Fibroblast of skin of back (primary cell): ENCODE results near the gene CYP4F11. TPM values are rescaled to one million over a fixed set of nuclear protein-coding genes. Genes with fewer than 3 reads are reported as not detected.
"Not testable (repeated sequence)": the region's sequence is repeated elsewhere in the genome, so short reads cannot be mapped to it uniquely, and the experiment has no call there.

Experiments used
- DNase-seq: peaks from one replicate; pipeline ENCODE4 v3.0.0-alpha.2; 2013
- polyA plus RNA-seq, 2 experiments: library from polyadenylated mRNA; unstranded; fragments of 120-200 nt; gene quantifications; one replicate each; pipeline ENCODE4 v1.2.1, GENCODE V29; 2013; ENCODE audit not compliant: insufficient read length in 2 of 2

The CYP4F11 gene, protein sequence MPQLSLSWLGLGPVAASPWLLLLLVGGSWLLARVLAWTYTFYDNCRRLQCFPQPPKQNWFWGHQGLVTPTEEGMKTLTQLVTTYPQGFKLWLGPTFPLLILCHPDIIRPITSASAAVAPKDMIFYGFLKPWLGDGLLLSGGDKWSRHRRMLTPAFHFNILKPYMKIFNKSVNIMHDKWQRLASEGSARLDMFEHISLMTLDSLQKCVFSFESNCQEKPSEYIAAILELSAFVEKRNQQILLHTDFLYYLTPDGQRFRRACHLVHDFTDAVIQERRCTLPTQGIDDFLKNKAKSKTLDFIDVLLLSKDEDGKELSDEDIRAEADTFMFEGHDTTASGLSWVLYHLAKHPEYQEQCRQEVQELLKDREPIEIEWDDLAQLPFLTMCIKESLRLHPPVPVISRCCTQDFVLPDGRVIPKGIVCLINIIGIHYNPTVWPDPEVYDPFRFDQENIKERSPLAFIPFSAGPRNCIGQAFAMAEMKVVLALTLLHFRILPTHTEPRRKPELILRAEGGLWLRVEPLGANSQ
- polyA plus RNA-seq (2013, experiment 1 of 2; ENCODE audit: insufficient read length): not detected
- not detected for polyA plus RNA-seq (2013, experiment 2 of 2; ENCODE audit: insufficient read length)

DNA sequence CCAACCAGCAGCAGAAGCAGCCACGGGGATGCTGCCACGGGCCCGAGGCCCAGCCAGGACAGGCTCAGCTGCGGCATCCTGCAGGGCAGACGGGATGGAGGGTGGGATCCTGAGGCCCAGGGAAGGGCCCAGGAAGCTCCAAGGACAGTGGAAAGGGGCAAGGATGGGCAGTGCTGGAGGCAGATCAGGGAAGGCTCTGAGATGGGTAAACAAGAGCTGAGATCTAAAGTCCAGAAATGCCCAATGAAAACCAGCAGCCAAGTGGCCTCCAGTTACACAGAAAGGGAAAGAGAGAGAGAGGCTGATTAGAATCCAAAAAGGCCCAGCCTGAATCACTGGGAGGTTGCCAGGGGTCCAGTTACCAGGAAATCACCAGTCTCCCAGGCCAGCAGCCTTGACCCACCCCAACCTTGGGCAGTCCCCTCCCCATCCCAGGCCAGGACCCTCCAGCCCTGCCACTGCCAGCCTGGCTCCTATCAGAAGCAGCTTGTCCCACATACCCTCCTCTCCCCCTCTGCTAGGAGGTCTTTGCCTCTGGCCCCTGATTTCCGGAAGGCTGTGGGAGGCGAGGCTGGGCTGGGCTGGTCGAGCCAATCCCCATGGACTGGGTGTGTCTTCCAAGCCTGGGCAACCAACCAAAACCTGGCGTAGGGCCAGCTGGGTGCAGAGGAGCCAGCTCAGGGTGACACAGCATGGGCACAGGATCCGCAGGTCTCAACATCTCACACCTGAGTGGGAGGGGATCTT lies at the start of gene CYP4F11:
Gene CYP4F11, minus strand, starts transcription at position 198 of the 747 bp plus-strand sequence. Its CDS starts 121 bp downstream, at position 77.
- DNase-seq: no peak

DNA sequence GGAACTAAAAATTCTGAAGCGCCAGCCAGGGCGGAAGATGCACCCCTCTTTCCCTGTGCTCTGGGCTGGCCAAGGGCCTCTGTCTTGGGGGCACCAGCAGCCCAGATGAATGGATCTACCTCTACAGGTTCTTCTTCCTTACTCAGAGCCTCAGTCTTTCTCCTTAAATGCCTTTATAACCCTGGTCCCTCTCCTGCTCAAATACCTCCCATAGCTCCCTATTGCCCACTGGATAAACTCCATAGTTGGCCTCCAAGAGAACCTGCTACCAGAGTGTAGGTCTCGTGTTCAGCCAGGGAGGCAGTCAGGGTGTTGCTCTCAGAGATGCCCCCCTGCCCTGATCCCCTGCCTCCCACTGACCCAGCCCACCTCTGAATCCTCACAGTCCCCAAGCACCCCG lies 45.0 kb upstream of the CYP4F11 start:
- no peak for DNase-seq

DNA sequence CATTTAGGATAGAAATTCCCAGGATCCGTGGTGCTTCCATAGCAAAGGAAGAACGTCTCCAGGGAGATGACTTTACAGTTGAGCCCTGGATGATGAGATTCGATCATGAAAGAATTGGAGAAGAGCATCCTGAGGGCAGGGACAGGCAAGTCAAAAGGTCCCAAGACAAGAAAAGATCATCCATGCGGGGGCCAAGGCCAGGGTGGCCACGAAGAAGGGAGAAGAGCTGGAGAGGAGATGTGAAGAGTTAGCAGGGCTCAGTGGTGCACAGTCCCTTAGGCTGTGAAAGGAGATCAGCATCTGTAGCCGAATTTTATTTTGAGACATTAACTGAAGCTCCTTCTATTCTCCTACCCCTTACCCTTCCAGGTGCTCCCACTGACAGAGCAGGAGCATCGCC lies 43.4 kb upstream of the CYP4F11 start:
- no peak for DNase-seq

DNA sequence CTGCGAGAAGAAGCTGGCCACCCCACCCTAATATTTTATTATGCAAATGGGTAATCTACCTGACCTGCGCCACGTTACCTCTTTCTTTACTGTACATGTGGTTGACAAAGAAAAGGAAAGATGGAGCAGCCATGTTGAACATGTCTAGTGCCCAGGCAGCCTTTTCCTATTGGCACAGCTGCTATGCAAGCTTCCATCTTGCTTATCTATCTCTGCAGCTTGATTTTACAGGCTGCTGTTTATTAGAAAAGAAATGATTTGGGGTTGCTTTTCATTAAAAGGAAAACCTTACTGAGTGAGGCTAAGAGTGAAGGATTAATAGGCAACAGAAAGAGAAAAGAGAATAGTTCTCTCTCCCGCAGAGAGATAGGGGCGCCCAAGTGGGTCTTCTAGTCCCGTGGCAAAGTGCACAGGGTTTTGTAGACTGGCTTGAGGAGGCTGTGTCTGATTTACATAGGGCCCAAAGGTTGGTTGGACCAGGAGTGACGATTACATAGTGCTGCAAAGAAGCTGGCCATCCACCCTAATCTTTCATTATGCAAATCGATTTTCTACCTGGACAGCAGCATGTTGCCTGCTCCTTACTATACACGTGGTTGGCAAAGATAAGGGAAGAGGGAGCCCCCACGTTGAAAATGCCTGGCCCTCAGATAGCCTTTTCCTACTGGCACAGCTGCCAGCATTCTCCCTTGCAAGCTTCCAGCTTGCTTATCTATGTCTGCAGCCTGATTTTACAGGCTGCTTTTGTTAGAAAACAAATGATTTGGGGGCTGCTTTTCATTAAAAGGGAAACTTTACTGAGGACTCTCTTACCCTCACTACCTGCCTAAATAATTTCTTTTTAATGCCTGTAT lies 42.7 kb upstream of the CYP4F11 start:
- no peak for DNase-seq

DNA sequence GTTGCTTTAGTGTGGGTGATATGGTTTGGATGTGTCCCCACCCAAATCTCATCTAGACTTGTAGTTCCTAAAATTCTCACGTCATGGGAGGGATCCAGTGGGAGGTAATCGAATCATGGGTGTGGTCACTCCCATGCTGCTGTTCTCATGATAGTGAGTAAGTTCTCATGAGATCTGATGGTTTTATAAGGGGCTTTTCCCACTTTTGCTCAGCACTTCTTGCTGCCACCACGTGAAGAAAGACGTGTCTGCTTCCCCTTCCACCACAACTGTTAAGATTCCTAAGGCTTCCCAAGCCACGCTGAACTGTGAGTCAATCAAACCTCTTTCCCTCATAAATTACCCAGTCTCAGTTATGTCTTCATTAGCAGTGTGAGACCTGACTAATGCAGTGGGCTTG lies 40.5 kb upstream of the CYP4F11 start:
- no peak for DNase-seq

DNA sequence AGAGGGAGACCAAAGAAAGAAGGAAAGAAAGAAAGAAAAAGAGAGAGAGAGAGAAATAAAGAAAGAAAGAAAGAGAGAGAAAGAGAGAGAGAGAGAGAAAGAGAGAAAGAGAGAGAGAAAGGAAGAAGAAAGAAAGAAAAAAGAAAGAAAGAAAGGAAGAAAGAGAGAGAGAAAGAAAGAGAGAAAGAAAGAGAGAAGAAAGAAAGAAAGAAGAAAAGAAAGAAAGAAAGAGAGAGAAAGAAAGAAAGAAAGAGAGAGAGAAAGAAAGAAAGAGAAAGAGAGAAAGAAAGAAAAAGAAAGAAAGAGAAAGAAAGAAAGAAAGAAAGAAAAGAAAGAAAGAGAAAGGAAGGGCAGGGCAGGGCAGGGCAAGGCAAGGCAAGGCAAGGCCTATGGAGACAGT lies 37.7 kb upstream of the CYP4F11 start:
- not testable (repeated sequence) for DNase-seq

- no peak for DNase-seq
Observed at GRCh38 chr19:15971224-15971780, 37.0 kb upstream of the CYP4F11 start.

GRCh38 chr19:15964231-15964630 lies 29.9 kb upstream of the CYP4F11 start:
- no peak for DNase-seq

- no peak for DNase-seq
Observed at GRCh38 chr19:15962319-15962718, 28.0 kb upstream of the CYP4F11 start.

GRCh38 chr19:15954820-15955219 lies 20.5 kb upstream of the CYP4F11 start:
- no peak for DNase-seq

DNA sequence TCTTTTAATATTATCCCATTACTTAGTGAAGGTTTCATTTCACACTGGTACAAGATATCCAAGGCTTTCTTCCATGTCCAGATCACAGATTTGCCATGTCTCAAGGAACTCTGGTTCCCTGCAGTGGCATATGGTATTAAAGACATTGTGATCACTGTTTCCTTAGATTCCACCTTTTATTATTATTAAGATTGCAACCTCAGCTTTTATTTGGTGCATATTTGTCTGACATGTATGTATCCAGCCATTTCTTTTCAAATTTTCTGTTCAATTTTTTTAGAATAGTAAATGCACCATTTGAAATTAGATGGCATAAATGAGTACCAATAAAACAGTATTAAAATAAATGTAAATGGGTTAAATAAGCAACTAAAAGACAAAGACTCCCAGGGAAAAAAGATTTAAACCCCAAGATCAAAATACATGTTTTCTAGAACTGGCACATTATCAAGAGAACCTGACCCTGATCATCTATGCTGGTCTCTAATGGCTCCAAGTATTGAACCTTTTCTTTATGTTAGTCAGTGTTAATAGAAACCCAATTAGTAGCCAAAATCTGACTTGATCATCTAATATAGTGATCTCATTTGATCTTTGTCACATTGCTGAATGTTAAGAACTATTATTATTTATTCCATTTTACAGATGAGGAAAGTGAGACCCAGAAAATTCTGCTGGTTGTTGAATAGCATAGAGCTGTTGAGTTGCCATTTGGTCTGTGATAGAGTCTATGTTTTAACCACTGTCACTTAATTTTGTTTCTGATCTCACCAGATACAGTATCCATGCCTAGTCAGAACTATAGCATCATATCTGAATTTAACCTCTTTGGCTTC lies 14.1 kb upstream of the CYP4F11 start, which contains the start of gene OR10H4:
Gene OR10H4, plus strand, starts transcription at position 786 of the 836 bp plus-strand sequence. Its CDS starts 0 bp downstream, at position 786.
- DNase-seq: no peak

DNA sequence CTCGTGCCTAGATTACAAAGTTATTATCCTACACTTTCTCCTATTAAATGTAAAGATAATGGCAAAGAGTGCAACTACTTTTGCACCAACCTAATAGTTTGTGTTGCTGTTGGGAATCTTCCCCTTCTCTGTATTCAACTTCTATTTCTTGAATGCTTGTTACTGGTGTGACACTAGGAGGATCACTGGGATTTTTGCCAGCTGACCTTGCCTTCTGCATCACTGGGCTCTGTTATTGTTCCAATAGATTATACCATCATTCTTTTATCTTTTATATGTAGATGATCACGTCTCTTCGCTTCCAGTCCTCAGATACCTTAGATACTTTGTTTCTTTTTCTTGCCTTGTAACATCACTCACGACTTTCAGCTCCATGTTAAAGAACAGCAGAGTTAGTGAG lies 11.0 kb upstream of the CYP4F11 start:
- no peak for DNase-seq

DNA sequence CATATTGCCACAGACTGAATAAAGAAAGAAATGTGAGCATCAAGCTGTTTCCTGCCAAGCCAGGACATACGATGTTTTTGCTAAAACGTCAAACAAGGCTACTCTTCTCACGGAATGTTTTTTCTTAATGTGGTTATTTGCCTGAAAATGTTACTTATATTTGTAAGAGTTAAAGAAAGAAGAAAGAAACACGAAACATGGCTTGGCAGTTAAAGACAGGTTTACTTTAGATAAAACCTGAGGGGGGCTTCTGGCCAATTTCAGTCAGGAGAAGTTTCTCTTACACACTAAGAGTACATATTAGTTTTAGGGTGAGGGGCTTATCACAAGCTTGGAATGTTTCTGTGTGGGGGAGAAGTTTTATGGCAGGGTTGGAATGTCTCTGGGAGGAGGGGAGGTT lies 10.1 kb upstream of the CYP4F11 start:
- no peak for DNase-seq

- DNase-seq: no peak
Observed at GRCh38 chr19:15937771-15938170, 3.4 kb upstream of the CYP4F11 start.

- no peak for DNase-seq
Observed at GRCh38 chr19:15936950-15937349, 2.6 kb upstream of the CYP4F11 start.

DNA sequence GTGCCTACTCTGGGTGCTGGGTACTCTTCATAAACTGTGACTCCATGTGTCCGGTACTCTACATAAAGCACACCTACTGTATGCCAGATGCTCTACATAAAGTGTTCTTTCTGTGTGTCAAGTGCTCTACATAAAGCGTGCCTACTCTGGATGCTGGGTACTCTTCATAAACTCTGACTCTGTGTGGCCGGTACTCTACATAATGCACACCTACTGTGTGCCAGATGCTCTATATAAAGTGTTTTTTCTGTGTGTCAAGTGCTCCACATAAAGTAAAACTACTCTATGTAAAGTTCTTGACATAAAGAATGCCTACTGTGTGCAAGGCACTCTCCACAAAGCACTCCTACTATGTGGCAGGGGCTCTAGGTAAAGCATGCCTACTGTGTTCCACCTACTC lies 1.8 kb upstream of the CYP4F11 start:
- DNase-seq: no peak

GRCh38 chr19:15935167-15935702 lies 906 bp upstream of the CYP4F11 start:
- no peak for DNase-seq

- not testable (repeated sequence) for DNase-seq
Observed at GRCh38 chr19:15933761-15934331, 483 bp downstream of the CYP4F11 start.

- DNase-seq: no peak
Observed at GRCh38 chr19:15928321-15928720, 6.0 kb downstream of the CYP4F11 start.

DNA sequence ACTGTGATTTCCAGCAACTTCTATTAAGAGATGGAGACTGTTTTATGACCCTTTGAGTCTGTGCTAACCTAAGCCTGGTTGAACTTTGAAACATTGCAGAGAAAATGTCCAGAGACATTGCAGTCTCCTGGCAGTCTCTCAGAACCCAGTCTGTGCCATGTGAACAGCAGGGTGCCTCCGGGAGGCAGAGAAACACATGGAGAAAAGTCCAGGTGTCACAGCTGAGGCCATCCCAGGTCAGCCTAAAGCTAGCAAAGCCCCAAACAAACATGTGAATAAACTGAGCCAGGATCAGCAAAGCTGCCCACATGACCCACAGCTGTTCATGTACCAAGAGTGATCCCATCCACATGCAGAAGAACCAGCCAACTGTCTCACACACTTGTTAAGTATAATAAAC lies 7.8 kb downstream of the CYP4F11 start:
- no peak for DNase-seq
